ENCODE measurements around the gene PNPLA5. TPM values are rescaled to one million over a fixed set of nuclear protein-coding genes. Genes with fewer than 3 reads are reported as not detected.

The PNPLA5 gene
- polyA plus RNA-seq, 1 donor (not counting 4 experiments of a cell fraction or from before 2014, with no cell fraction given), result not detected

GRCh38 chr22:43845981-43846380 lies 45.8 kb downstream of the PNPLA5 start:
- H3K27me3 ChIP-seq (ENCODE audit: control insufficient read depth, extremely low read depth, insufficient read depth, low read length), result peaks cover 16% of the 10 kb centered on the region

GRCh38 chr22:43844560-43845545 lies 47.0 kb downstream of the PNPLA5 start:
- TF ChIP-seq CTCF (optimal IDR thresholded peaks at IDR 0.05 in 1 of 3, IDR thresholded peaks at IDR 0.05 in 1 of 3, conservative IDR thresholded peaks at IDR 0.05 in 1 of 3; ENCODE audit: extremely low read depth in 1 of 3, insufficient read depth in 2 of 3, low read length in 3 of 3) (no peak), EZH2 (IDR thresholded peaks at IDR 0.05; ENCODE audit: low read length) (no peak)
- no peaks in the 10 kb centered on the region for H4K20me1 ChIP-seq (ENCODE audit: control insufficient read depth, extremely low read depth, insufficient read depth, low read length)
- H3K27me3 ChIP-seq (ENCODE audit: control insufficient read depth, extremely low read depth, insufficient read depth, low read length), result peaks cover 7% of the 10 kb centered on the region
- H3K36me3 ChIP-seq (ENCODE audit: control insufficient read depth in 2 of 2, extremely low read depth in 1 of 2, insufficient read depth in 2 of 2, low read length in 2 of 2), result no peaks in the 10 kb centered on the region
- H3K9me1 ChIP-seq (ENCODE audit: control insufficient read depth, extremely low read depth, insufficient read depth, low read length), result no peaks in the 10 kb centered on the region
- no peak for DNase-seq (ENCODE audit: low read depth, low spot score)
- H3K27ac ChIP-seq (ENCODE audit: control insufficient read depth, insufficient read depth, low read length), result no peak overlapping the region
- FAIRE-seq, result no peak
- no peak overlapping the region for H3K4me2 ChIP-seq (ENCODE audit: control insufficient read depth, extremely low read depth, insufficient read depth, low read depth, low read length)
- H3K79me2 ChIP-seq (ENCODE audit: control insufficient read depth, insufficient read depth, low read length), result no peaks in the 10 kb centered on the region
- no peak overlapping the region for H3K4me3 ChIP-seq (ENCODE audit: control insufficient read depth in 2 of 3, extremely low read depth in 1 of 3, insufficient read depth in 2 of 3, low read depth in 1 of 3, low read length in 3 of 3)
- H3K9me3 ChIP-seq (ENCODE audit: control insufficient read depth, low read depth, low read length), result no peaks in the 10 kb centered on the region
- dilution Hi-C loops (cut with MboI; ENCODE audit: extremely low pct_ligation_motif_present, low sequenced_read_pairs), result no loop called here
- no peak overlapping the region for H2AFZ ChIP-seq (ENCODE audit: control insufficient read depth, low read length)
- no peak overlapping the region for H3K9ac ChIP-seq (ENCODE audit: control insufficient read depth, extremely low read depth, insufficient read depth, low read length)
- H3K4me1 ChIP-seq (ENCODE audit: control insufficient read depth, extremely low read depth, insufficient read depth, low read length), result no peaks in the 10 kb centered on the region

More at GRCh38 chr22:43845981-43846380, 45.8 kb downstream of the PNPLA5 start:
- H3K79me2 ChIP-seq (ENCODE audit: control insufficient read depth, insufficient read depth, low read length), result no peaks in the 10 kb centered on the region
- no peak overlapping the region for H3K4me3 ChIP-seq (ENCODE audit: control insufficient read depth in 2 of 3, extremely low read depth in 1 of 3, insufficient read depth in 2 of 3, low read depth in 1 of 3, low read length in 3 of 3)
- TF ChIP-seq EZH2 (IDR thresholded peaks at IDR 0.05; ENCODE audit: low read length) (no peak), CTCF (optimal IDR thresholded peaks at IDR 0.05 in 1 of 3, IDR thresholded peaks at IDR 0.05 in 1 of 3, conservative IDR thresholded peaks at IDR 0.05 in 1 of 3; ENCODE audit: extremely low read depth in 1 of 3, insufficient read depth in 2 of 3, low read length in 3 of 3) (no peak)
- no peak overlapping the region for H3K27ac ChIP-seq (ENCODE audit: control insufficient read depth, insufficient read depth, low read length)
- H3K9ac ChIP-seq (ENCODE audit: control insufficient read depth, extremely low read depth, insufficient read depth, low read length), result no peak overlapping the region
- FAIRE-seq (no peak), DNase-seq (ENCODE audit: low read depth, low spot score) (no peak)
- no peaks in the 10 kb centered on the region for H3K36me3 ChIP-seq (ENCODE audit: control insufficient read depth in 2 of 2, extremely low read depth in 1 of 2, insufficient read depth in 2 of 2, low read length in 2 of 2)
- H3K9me1 ChIP-seq (ENCODE audit: control insufficient read depth, extremely low read depth, insufficient read depth, low read length), result no peaks in the 10 kb centered on the region
- H3K9me3 ChIP-seq (ENCODE audit: control insufficient read depth, low read depth, low read length), result no peaks in the 10 kb centered on the region
- dilution Hi-C loops (cut with MboI; ENCODE audit: extremely low pct_ligation_motif_present, low sequenced_read_pairs), result no loop called here
- H3K4me2 ChIP-seq (ENCODE audit: control insufficient read depth, extremely low read depth, insufficient read depth, low read depth, low read length), result no peak overlapping the region
- H2AFZ ChIP-seq (ENCODE audit: control insufficient read depth, low read length), result no peak overlapping the region
- no peaks in the 10 kb centered on the region for H3K4me1 ChIP-seq (ENCODE audit: control insufficient read depth, extremely low read depth, insufficient read depth, low read length)
- H4K20me1 ChIP-seq (ENCODE audit: control insufficient read depth, extremely low read depth, insufficient read depth, low read length), result no peaks in the 10 kb centered on the region
